ENCODE results near the gene C1QC.

DNA sequence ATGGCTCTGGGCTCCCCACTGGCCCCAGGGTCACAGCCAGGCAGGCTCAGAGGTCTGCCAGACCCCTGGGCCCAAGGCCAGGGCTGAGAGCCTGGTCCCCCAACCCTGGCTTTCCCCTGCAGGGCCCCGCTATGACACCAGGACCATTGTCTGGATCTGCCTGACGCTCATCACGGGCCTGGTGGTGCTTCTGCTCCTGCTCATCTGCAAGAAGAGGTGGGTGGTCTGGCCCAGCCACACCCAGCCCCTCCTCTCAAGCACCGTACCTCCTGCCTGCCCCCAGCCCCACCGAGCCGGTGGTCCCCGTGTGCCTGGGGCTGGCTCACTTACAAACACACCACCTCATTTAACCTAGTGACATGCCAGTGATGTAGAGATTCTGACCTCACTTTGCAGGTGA lies 48.3 kb upstream of the C1QC start:
- TF ChIP-seq, protein P1, sequence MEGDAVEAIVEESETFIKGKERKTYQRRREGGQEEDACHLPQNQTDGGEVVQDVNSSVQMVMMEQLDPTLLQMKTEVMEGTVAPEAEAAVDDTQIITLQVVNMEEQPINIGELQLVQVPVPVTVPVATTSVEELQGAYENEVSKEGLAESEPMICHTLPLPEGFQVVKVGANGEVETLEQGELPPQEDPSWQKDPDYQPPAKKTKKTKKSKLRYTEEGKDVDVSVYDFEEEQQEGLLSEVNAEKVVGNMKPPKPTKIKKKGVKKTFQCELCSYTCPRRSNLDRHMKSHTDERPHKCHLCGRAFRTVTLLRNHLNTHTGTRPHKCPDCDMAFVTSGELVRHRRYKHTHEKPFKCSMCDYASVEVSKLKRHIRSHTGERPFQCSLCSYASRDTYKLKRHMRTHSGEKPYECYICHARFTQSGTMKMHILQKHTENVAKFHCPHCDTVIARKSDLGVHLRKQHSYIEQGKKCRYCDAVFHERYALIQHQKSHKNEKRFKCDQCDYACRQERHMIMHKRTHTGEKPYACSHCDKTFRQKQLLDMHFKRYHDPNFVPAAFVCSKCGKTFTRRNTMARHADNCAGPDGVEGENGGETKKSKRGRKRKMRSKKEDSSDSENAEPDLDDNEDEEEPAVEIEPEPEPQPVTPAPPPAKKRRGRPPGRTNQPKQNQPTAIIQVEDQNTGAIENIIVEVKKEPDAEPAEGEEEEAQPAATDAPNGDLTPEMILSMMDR (IDR thresholded peaks at IDR 0.05): no peak
- TF ChIP-seq POLR2A (IDR thresholded peaks at IDR 0.05): no peak
